Duodenal mucosa (tissue), 2 donors: Measurements from ENCODE around the gene TBX6.

Experiments used
- H3K27ac ChIP-seq: one replicate; pipeline ENCODE4 v1.7.0; 2013; ENCODE audit warnings: low read depth, low read length
- H3K27me3 ChIP-seq, 2 donors: one replicate each; pipeline ENCODE4 v1.7.0; 2013; ENCODE audit warnings: low read length in 2 of 2, control low read depth in 1 of 2; ENCODE audit not compliant: insufficient read depth in 2 of 2, control insufficient read depth in 1 of 2
- H3K36me3 ChIP-seq, 2 donors: one replicate each; pipeline ENCODE4 v1.7.0; 2013; ENCODE audit warnings: low read length in 2 of 2, control low read depth in 1 of 2; ENCODE audit not compliant: insufficient read depth in 2 of 2, control insufficient read depth in 1 of 2
- H3K4me1 ChIP-seq, 2 donors: one replicate each; pipeline ENCODE4 v1.7.0; 2013; ENCODE audit warnings: low read length in 2 of 2, control low read depth in 1 of 2; ENCODE audit not compliant: insufficient read depth in 2 of 2, control insufficient read depth in 1 of 2
- H3K4me3 ChIP-seq, 2 donors: one replicate each; pipeline ENCODE4 v1.7.0; 2013; ENCODE audit warnings: low read length in 2 of 2, low read depth in 1 of 2
- H3K9ac ChIP-seq, 2 donors: one replicate each; pipeline ENCODE4 v1.7.0; 2013; ENCODE audit warnings: low read length in 2 of 2, low read depth in 1 of 2
- H3K9me3 ChIP-seq, 2 donors: one replicate each; pipeline ENCODE4 v1.7.0; 2013; ENCODE audit warnings: low read length in 2 of 2, control low read depth in 1 of 2; ENCODE audit not compliant: control insufficient read depth in 1 of 2

The TBX6 gene

DNA sequence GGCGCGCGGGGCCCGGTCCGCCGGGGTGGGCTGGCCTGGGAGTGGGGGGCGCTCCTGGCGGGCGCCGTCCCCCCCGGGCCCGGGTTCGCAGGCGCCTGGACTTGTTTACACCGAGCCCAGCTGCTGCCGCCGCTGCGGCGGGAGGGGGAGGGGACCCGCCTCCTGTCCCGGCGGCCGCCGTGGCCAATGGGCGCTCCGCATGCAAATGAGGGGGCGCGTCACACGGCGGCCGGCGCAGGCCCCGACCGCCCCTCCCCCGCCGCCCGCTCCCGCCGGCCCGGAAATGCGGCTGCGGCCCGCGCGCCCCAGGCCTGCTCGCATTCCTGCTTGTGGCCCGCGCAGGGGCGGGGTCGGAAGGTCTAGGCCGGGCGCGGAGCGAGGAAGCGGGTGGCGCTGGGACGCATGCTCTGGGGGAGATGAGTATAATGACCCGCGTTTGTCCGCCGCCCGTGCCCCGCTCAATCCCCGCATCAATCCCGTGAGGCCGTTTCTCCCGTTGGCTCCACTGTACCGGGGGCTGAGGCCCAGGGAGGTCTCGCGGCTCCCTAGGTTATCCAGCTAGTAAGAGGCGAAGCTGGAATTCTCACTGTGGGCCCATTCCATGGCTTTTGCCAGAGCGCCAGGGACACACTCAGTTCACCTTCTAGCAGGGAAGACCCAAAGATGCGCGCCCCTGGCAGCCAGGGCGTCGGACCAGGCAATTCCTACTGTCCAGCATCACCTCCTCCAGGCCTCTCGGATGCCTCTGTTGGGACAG is 4.6 kb upstream of the TBX6 start, which contains the start of gene YPEL3:
Gene YPEL3 (minus strand): TSS at position 109 of the 757 bp plus-strand sequence. CDS start 731 bp downstream, outside the sequence.
- peak within 1 kb of the TSS; percentile 84 for H3K27ac ChIP-seq
- peaks cover 25 to 37% of the 10 kb centered on the region in 2 donors for H3K4me1 ChIP-seq
- peaks cover 12 to 13% of the 10 kb centered on the region in 2 donors for H3K36me3 ChIP-seq
- peaks cover 11 to 22% of the 10 kb centered on the region in 2 donors for H3K9me3 ChIP-seq
- peak within 1 kb of the TSS; percentile 76 to 95 for H3K9ac ChIP-seq
- H3K4me3 ChIP-seq, result peak within 1 kb of the TSS; percentile 90 to 98
- no peaks in the 10 kb centered on the region for H3K27me3 ChIP-seq

DNA sequence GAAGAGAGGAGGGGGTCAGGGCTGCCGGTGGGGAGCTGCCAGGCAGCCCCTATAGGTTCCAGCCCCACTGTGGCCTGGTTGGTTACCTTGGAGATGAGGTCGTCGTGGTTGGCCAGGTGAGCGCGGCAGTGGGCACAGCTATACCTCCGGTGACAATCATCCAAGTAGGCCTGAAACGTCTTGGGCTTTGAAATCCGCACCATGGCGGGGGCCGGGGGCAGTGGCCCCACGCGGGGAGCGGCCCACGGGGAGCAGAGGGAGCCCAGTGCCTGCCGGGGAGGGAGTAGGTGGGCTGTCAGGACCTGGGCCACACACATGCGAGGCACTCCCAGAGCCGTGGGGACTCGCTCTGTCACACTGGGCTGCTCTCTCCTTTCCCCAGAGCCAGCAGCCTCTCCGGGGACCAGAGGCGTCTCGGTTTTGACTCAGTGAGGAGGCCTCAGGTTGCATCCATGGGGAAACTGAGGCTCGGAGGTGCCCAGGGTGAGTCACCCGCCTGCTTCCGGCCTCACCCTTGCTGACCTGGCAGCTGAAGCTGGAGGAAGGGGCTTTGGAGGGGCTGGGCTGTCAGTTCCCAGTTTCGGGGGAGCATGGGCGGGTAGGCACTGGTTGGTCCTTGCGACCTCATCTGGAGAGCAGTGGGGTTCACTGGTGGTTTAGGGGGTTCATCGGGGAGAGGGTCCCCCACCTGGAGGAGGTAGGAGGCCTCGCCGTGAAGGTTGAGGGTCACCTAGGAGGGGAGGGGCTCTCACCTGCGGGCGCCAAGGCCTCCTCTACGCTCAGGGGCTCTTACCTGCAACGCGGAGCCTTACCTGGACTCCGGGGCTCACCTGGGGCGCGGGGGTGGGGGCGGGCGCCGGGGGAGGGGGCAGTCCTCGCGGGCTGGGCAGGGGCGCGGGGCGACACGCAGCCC is 3.7 kb upstream of the TBX6 start:
- Histone ChIP-seq H3K9ac (peak overlapping the region; percentile 76 to 95), H3K9me3 (peaks cover 11 to 22% of the 10 kb centered on the region in 2 donors), H3K4me3 (peak overlapping the region; percentile 90 to 98), H3K27me3 (no peaks in the 10 kb centered on the region), H3K4me1 (peaks cover 29 to 40% of the 10 kb centered on the region in 2 donors), H3K36me3 (peaks cover 12 to 13% of the 10 kb centered on the region in 2 donors), H3K27ac (peak overlapping the region; percentile 84)

DNA sequence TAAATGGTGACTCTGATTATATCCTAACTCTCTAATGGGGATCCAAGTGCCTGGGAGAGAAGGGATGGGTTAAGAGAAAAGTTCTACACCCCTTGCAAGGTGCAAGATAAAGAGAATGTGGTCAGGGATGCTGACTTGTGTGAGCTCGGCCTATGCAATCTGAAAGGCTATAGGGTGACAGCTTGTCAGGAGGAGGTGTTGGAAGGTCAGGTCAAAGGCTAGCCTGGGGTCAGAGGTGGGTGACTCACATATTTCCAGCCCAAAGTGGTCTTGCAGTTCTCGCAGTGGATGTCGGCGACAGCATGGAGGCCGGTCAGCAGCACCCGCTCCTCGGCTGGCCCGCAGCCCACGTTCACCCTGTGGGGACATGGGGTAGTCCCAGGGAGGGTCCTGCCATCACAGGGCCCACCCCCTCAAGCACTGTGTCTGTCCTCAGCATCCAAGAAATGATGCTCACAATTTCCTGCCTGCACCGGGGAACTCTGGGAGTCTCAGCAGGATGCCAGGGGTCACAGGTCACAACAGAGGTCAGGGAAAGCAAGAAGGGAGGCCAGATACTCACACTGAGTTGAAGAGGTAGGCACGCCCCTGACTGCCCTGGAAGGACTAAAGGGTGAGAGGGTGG is 2.9 kb upstream of the TBX6 start:
- Histone ChIP-seq H3K4me1 (peaks cover 33 to 40% of the 10 kb centered on the region in 2 donors), H3K36me3 (peaks cover 12 to 13% of the 10 kb centered on the region in 2 donors), H3K9me3 (peaks cover 11 to 22% of the 10 kb centered on the region in 2 donors), H3K9ac (peak overlapping the region; percentile 76 to 95), H3K27me3 (no peaks in the 10 kb centered on the region), H3K4me3 (peak overlapping the region; percentile 90 to 98), H3K27ac (no peak overlapping the region)

DNA sequence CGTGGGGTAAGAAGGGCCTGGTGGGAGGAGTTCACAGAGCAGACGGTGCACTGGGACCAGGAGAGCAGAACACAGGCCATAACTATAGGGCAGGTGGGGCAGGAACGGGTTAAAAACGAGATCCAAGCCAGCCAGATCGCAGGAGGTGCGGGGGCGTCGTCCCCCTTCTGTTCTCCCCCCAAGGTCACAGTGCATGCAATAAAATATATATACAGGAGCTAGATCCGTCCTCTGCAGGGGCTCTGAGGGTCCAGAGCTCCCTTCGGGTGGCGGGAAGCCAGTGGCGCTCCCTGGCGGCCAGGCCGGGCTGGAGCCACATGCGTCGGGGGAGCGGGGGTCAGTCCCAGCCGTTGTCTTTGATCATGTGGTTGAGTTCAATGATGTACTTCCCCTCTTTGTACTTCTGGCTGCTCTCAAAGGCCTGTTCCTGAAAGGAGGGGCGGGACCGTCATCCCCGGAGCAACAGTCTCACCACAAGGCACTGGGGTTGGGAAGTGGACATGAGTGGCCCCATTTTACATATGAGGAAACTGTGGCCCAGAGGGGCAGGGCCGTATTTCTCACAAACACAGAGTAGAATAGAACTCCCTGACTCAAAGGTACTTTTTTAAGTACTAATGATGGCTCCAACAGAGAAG is 768 bp upstream of the TBX6 start:
- Histone ChIP-seq H3K9me3 (peaks cover 8 to 10% of the 10 kb centered on the region in 2 donors), H3K4me3 (peak overlapping the region; percentile 75 to 85), H3K9ac (peak overlapping the region; percentile 73 to 92), H3K4me1 (peaks cover 33 to 40% of the 10 kb centered on the region in 2 donors), H3K27ac (peak overlapping the region; percentile 62), H3K36me3 (peaks cover 12 to 13% of the 10 kb centered on the region in 2 donors), H3K27me3 (no peaks in the 10 kb centered on the region)

DNA sequence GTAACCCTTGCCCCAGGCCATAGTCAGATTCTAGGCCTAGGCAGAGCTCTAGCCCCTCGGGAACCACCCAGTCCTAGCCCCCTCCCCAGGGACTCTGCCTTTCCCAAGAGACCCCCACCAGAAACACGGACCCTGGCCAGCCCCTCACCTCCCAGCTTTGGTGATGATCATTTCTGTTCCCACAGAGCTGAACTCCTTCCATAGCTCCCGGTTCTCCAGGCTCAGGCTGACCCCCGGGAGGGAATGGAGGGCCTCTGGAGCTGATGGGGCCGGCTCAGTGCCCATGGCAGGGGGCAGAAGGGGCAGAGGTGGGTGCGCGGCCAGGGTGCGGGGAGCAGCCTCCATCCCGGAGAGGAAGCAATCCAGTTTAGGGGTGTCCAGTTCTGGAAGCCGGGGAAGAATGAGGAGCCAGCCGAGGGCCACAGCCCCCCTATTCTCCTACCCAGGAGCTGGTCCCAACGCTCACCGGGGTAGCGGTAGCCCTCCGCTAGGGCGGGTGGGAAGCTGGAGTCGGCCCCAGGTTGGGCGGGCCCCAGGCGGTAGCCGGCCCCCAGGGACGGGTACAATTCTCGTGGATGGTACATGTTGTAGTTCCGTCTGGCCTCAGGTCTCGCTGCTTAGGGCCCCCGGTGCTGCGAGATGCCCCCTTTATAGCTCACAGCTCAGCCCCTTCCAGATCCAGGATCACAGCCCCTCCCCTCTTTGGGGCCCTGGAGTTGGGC is 953 bp downstream of the TBX6 start:
- Histone ChIP-seq H3K9ac (peak overlapping the region in 1 of 2 donors; percentile 73), H3K4me3 (peak overlapping the region; percentile 75 to 85), H3K27me3 (no peaks in the 10 kb centered on the region), H3K36me3 (peaks cover 12 to 13% of the 10 kb centered on the region in 2 donors), H3K4me1 (peaks cover 33 to 35% of the 10 kb centered on the region in 2 donors), H3K9me3 (no peaks in the 10 kb centered on the region), H3K27ac (no peak overlapping the region)

DNA sequence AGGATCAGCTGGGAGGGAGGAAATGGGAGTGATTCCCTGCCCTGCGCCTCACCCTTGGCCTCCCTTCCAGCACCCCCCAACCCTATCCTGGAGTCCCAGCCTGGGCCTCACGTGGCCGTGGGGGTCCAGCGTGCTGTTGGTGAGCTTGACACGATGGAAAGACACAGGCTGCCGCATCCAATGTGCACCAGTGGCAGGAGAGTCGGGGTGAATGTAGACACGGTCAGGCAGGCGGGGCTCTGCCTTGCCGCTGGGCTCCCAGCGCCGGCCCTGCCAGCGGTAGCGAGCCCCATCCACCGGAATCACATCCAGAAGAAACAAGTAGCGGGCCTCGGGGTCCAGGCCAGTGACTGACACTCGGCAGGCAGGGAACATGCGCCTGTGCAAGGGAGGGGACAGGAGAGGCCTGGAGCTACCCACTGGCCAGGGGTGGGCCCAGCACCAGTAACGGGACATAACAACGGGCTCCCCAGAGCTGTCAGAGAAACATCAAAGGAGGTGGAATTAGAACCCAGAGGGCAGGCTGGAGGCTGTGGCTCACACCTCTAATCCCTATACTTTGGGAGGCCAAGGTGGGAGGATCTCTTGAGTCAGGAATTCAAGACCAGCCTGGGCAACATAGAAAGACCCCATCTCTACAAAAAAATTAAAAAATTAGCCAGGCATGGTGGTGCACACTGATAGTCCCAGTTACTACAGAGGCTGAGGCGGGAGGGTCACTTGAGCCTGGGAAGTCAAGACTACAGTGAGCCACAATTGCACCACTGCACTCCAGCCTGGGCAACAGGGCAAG is 2.7 kb downstream of the TBX6 start:
- no peak overlapping the region for H3K4me3 ChIP-seq
- no peaks in the 10 kb centered on the region for H3K9me3 ChIP-seq
- peaks cover 6 to 20% of the 10 kb centered on the region in 2 donors for H3K36me3 ChIP-seq
- H3K27me3 ChIP-seq, result no peaks in the 10 kb centered on the region
- peaks cover 18 to 21% of the 10 kb centered on the region in 2 donors for H3K4me1 ChIP-seq
- no peak overlapping the region for H3K27ac ChIP-seq
- H3K9ac ChIP-seq, result no peak overlapping the region

DNA sequence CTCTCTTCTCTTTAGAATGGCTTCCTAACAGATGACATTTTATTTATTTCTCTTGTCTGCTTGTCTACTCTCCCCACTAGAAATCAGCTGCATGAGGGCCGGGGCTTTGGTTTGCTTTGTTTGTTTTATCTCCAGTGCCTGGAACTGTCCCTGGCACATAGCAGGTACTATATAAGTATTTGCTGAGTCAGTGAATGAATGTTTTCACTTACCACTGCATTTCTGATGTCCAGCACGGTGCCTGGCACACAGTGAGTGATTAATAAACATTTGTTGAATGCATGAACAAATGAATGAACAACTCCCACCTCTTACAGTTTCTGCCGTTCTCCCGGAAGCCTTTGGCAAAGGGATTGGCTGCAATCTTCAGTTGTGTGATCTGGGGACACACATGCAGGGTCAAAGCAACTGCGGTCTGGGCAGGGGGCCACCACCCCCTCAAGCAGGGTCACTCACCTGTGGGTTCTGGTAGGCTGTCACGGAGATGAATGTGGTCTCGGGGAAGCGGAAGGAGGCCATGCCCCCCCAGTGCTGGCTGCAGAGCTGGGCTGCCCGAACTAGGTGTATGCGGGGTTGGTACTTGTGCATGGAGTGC is 3.4 kb downstream of the TBX6 start:
- H3K9ac ChIP-seq, result no peak overlapping the region
- peaks cover 17 to 21% of the 10 kb centered on the region in 2 donors for H3K4me1 ChIP-seq
- H3K9me3 ChIP-seq, result no peaks in the 10 kb centered on the region

DNA sequence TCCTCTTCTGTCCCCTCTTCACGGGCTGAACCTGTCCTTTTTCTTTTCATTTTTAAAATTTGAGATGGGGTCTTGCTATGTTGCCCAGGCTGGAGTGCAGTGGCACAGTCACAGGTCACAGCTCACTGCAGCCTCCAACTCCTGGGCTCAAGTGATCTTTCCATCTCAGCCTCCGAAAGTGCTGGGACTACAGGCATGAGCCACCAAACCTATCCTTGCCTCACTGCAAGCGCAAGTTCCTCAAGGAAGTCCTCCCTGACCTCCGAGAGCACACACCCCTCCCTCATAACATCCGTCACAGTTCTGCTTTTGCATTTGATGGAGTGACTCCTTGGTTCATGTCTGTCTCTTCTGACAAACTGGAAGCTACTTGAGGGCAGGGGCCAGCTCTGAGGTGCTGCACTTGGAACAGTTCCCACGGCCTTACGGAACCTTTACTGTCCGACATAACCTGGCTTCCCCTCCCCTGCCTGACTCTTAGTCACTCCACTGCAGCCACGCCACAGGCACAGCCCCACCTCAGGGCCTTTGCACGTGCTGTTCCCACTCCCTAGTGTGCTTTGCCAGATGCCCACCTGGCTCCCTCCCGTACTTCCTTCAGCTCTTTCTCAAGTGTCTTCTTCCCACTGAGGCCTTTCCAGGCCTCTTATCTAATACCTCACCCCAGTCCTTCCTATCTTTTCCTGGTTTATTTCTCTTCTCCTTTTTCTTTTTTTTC is 4.4 kb downstream of the TBX6 start:
- peaks cover 20 to 34% of the 10 kb centered on the region in 2 donors for H3K36me3 ChIP-seq
- H3K9me3 ChIP-seq, result no peaks in the 10 kb centered on the region
- H3K4me3 ChIP-seq, result no peak overlapping the region
- no peak overlapping the region for H3K27ac ChIP-seq
- H3K4me1 ChIP-seq, result peaks cover 12% of the 10 kb centered on the region in 2 donors
- no peak overlapping the region for H3K9ac ChIP-seq
- no peaks in the 10 kb centered on the region for H3K27me3 ChIP-seq

More for the DNA sequence above, 3.4 kb downstream of the TBX6 start:
- H3K27me3 ChIP-seq, result no peaks in the 10 kb centered on the region
- H3K36me3 ChIP-seq, result peaks cover 10 to 24% of the 10 kb centered on the region in 2 donors
- no peak overlapping the region for H3K4me3 ChIP-seq
- H3K27ac ChIP-seq, result no peak overlapping the region
